ENCODE results near the gene MAPKAP1. TPM values are rescaled to one million over a fixed set of nuclear protein-coding genes. Genes with fewer than 3 reads are reported as not detected.

MAPKAP1 gene
- total and polyA plus RNA-seq, 2 of the 13 experiments (the other 11 are each of a cell fraction or from before 2014, with no cell fraction given), result 45.0 to 64.3 TPM

GRCh38 chr9:125746017-125746773 lies 39.2 kb upstream of the MAPKAP1 start (continued):
- TF ChIP-seq, protein P1, sequence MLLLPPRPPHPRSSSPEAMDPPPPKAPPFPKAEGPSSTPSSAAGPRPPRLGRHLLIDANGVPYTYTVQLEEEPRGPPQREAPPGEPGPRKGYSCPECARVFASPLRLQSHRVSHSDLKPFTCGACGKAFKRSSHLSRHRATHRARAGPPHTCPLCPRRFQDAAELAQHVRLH (CRISPR knock-in tag; IDR thresholded peaks at IDR 0.05; ENCODE audit: borderline replicate concordance, low read depth), result peak; percentile 90; the same call in 1 of the 2 replicates
- TF ChIP-seq ZMYM3 (CRISPR knock-in tag; IDR thresholded peaks at IDR 0.05) (peak; percentile 47; the same call in 1 of the 2 replicates), ZNF569 (CRISPR knock-in tag; IDR thresholded peaks at IDR 0.05; ENCODE audit: borderline replicate concordance) (peak; percentile 80; the same call in 1 of the 2 replicates), ZNF589 (CRISPR knock-in tag; conservative IDR thresholded peaks at IDR 0.05) (peak; percentile 98), KDM5A (IDR thresholded peaks at IDR 0.05; ENCODE audit: borderline replicate concordance, low read length) (no peak), GABPA (IDR thresholded peaks at IDR 0.05; ENCODE audit: low read depth, low read length) (no peak), GABPA (CRISPR knock-in tag; IDR thresholded peaks at IDR 0.05; ENCODE audit: low read depth) (no peak), MAFK (conservative IDR thresholded peaks at IDR 0.05 in 1 of 2, IDR thresholded peaks at IDR 0.05 in 1 of 2; ENCODE audit: low read length in 2 of 2) (no peak), TMF1 (CRISPR knock-in tag; IDR thresholded peaks at IDR 0.05; ENCODE audit: low read depth) (peak; percentile 97), ZNF605 (CRISPR knock-in tag; IDR thresholded peaks at IDR 0.05) (peak; percentile 98), CEBPG (CRISPR knock-in tag; IDR thresholded peaks at IDR 0.05) (0 out of 2 replicates have a peak, but pooled peaks have one; percentile 3), ZFP36L2 (CRISPR knock-in tag; IDR thresholded peaks at IDR 0.05) (no peak), ZNF20 (CRISPR knock-in tag; IDR thresholded peaks at IDR 0.05) (0 out of 2 replicates have a peak, but pooled peaks have one; percentile 3), NCOA2 (CRISPR knock-in tag; IDR thresholded peaks at IDR 0.05) (peak; percentile 59), ZNF430 (CRISPR knock-in tag; IDR thresholded peaks at IDR 0.05) (peak; percentile 87; the same call in 1 of the 2 replicates), ZNF280B (CRISPR knock-in tag; IDR thresholded peaks at IDR 0.05; ENCODE audit: borderline replicate concordance) (peak; percentile 100), ZSCAN29 (CRISPR knock-in tag; conservative IDR thresholded peaks at IDR 0.05) (no peak; the same call in 1 of the 2 replicates), NPAS2 (CRISPR knock-in tag; IDR thresholded peaks at IDR 0.05; ENCODE audit: borderline replicate concordance) (no peak), ZNF850 (CRISPR knock-in tag; conservative IDR thresholded peaks at IDR 0.05) (no peak), TCF7L2 (IDR thresholded peaks at IDR 0.05; ENCODE audit: low read depth, low read length) (no peak), ZNF75D (CRISPR knock-in tag; IDR thresholded peaks at IDR 0.05; ENCODE audit: borderline replicate concordance) (peak; percentile 74; the same call in 1 of the 2 replicates), TBX3 (IDR thresholded peaks at IDR 0.05; ENCODE audit: borderline replicate concordance) (peak; percentile 82), GATAD2A (CRISPR knock-in tag; IDR thresholded peaks at IDR 0.05) (peak; percentile 50), RXRA (CRISPR knock-in tag; IDR thresholded peaks at IDR 0.05) (peak; percentile 77)
- TF ChIP-seq, protein P2, sequence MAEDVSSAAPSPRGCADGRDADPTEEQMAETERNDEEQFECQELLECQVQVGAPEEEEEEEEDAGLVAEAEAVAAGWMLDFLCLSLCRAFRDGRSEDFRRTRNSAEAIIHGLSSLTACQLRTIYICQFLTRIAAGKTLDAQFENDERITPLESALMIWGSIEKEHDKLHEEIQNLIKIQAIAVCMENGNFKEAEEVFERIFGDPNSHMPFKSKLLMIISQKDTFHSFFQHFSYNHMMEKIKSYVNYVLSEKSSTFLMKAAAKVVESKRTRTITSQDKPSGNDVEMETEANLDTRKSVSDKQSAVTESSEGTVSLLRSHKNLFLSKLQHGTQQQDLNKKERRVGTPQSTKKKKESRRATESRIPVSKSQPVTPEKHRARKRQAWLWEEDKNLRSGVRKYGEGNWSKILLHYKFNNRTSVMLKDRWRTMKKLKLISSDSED (CRISPR knock-in tag; IDR thresholded peaks at IDR 0.05), result peak; percentile 87; the same call in 1 of the 2 replicates
- TF ChIP-seq, protein P3, sequence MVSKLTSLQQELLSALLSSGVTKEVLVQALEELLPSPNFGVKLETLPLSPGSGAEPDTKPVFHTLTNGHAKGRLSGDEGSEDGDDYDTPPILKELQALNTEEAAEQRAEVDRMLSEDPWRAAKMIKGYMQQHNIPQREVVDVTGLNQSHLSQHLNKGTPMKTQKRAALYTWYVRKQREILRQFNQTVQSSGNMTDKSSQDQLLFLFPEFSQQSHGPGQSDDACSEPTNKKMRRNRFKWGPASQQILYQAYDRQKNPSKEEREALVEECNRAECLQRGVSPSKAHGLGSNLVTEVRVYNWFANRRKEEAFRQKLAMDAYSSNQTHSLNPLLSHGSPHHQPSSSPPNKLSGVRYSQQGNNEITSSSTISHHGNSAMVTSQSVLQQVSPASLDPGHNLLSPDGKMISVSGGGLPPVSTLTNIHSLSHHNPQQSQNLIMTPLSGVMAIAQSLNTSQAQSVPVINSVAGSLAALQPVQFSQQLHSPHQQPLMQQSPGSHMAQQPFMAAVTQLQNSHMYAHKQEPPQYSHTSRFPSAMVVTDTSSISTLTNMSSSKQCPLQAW (CRISPR knock-in tag; IDR thresholded peaks at IDR 0.05), result peak; percentile 75; the same call in 1 of the 2 replicates

Data from HepG2 (cell line).